ENCODE measurements around the gene CYP46A1.

Gene CYP46A1

GRCh38 chr14:99747582-99748330, 63.7 kb downstream of the CYP46A1 start:
- no peak for DNase-seq

- DNase-seq: no peak
These were observed 64.4 kb downstream of the CYP46A1 start for GRCh38 chr14:99748529-99748928.

GRCh38 chr14:99749142-99749541, 65.0 kb downstream of the CYP46A1 start:
- DNase-seq: no peak

- DNase-seq: no peak
These were observed 65.9 kb downstream of the CYP46A1 start for GRCh38 chr14:99749763-99750715.

- no peak for DNase-seq
These were observed 66.8 kb downstream of the CYP46A1 start for GRCh38 chr14:99750746-99751450.

GRCh38 chr14:99751539-99752485, 67.7 kb downstream of the CYP46A1 start:
- peak; percentile 39 for DNase-seq

GRCh38 chr14:99752486-99753121, 68.5 kb downstream of the CYP46A1 start:
- DNase-seq: peak; percentile 75

GRCh38 chr14:99753225-99754140, 69.4 kb downstream of the CYP46A1 start:
- DNase-seq: no peak

- DNase-seq: no peak
These were observed 70.3 kb downstream of the CYP46A1 start for GRCh38 chr14:99754141-99755067.

- DNase-seq: no peak
These were observed 70.9 kb downstream of the CYP46A1 start for GRCh38 chr14:99755068-99755405.

- DNase-seq: peak; percentile 77
These were observed 71.8 kb downstream of the CYP46A1 start for GRCh38 chr14:99755629-99756603.

GRCh38 chr14:99756796-99757195, 72.7 kb downstream of the CYP46A1 start:
- no peak for DNase-seq

- DNase-seq: peak; percentile 95
These were observed 73.4 kb downstream of the CYP46A1 start for GRCh38 chr14:99757331-99758070.

GRCh38 chr14:99758121-99758821, 74.2 kb downstream of the CYP46A1 start:
- DNase-seq: peak; percentile 98

GRCh38 chr14:99758872-99759545, 74.9 kb downstream of the CYP46A1 start:
- no peak for DNase-seq

- DNase-seq: no peak
These were observed 75.4 kb downstream of the CYP46A1 start for GRCh38 chr14:99759546-99759925.
